ENCODE data around the gene GOLGA6A.
"Not testable (repeated sequence)": the region's sequence is repeated elsewhere in the genome, so short reads cannot be mapped to it uniquely, and the experiment has no call there.

GOLGA6A gene, protein sequence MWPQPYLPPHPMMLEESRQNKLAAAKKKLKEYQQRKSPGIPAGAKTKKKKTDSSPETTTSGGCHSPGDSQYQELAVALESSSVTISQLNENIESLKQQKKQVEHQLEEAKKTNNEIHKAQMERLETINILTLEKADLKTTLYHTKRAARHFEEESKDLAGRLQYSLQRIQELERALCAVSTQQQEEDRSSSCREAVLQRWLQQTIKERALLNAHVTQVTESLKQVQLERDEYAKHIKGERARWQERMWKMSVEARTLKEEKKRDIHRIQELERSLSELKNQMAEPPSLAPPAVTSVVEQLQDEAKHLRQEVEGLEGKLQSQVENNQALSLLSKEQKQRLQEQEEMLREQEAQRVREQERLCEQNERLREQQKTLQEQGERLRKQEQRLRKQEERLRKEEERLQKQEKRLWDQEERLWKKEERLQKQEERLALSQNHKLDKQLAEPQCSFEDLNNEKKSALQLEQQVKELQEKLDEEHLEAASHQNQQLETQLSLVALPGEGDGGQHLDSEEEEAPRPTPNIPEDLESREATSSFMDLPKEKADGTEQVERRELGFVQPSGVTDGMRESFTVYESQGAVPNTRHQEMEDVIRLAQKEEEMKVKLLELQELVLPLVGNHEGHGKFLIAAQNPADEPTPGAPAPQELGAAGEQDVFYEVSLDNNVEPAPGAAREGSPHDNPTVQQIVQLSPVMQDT

DNA sequence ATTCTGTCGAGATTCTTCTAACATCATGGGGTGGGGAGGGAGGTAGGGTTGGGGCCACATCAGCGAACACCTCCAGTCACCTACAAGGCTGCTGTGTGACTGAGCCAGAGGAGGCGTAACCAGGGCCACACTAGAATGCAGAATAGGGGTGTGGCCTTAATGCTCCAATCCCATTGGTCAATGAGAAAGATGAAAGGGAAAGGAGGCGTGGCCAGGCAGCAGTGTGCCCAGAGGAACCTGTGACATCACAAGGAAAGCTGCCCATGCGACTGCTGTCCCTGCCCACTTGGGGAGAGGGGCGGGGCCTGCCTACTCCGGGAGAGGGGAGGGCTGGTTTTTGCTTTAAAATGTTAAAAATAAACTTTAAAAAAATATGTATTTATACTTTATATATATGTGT, at the start of gene GOLGA6A:
Gene GOLGA6A (minus strand): TSS at position 101 of the 400 bp plus-strand sequence. CDS start 41 bp downstream, at position 60.
- not testable (repeated sequence) for DNase-seq

DNA sequence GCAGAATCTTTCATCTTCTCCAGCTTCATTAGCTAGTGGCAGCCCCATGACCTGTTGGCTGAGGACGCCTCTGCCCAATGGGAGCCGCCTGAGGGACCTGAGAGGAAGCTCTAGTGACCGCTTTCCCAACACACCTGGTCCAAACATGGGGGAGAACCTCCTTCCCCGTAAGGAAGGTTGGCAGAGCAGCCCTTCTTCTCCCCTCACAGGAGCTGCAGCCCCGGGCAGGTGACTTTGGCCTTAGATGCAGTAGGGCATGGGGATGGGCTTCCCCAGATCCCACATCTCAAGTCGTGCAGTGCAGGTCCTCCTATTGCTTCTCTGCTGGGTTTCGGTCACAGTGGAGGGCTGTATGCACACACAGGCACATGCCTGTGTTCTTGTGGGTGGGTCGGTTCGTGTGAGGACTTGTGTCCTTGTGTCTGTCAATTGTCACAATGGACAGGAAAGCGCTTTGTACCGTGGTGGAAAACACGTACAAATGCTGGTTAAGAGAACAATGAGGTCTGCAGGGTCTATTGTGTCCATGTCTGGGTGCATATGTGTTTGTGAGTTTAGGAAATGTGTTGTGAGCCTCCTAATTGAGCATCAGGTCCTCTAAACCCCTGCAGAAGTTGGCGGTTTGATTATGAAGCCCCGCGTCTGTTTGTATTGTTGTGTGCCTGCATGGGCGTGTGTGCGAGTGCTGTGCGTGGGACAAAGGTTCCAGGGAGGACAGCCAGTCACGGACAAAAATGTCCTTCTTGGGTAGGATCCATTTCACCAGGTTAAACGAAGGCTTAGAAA, 49.5 kb upstream of the GOLGA6A start:
- no peak for DNase-seq

DNA sequence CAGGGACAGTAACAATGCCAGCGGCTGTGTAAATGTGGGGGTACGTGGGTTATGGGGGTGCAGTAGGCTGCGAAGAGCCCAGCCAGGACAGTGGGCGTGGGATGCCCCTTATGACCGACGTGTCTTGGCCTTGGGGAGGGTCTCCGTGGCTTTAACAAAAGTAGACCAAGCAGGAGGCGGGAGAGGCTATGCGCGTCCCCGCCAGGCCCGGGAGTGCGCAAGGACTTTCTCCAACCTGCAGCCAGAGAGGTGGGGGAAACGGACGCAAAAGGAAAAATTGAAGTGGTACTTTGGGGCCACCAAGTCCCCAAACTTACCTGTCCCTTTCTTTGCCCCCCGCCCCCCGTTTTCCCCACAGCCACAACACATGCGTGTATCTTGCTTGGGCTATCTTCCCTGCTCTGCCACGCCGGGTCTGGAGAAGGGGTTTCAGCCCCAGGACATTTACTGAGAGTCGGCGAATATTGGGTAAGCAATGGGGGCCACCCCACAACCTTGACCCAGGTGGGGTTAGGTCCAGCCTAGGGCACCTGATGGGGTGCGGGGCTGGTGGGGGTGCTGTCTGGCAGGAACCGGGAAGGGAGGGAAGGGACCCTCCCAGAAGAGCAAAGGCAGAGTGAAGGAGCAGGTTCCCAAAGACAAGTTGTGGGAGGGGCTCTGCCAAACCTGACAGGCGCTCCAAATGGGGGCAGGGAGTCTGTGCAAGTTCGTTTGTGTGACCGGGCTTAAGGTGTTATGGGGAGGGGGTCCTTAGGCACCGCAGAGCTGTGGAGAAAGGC, 48.7 kb upstream of the GOLGA6A start:
- no peak for DNase-seq

DNA sequence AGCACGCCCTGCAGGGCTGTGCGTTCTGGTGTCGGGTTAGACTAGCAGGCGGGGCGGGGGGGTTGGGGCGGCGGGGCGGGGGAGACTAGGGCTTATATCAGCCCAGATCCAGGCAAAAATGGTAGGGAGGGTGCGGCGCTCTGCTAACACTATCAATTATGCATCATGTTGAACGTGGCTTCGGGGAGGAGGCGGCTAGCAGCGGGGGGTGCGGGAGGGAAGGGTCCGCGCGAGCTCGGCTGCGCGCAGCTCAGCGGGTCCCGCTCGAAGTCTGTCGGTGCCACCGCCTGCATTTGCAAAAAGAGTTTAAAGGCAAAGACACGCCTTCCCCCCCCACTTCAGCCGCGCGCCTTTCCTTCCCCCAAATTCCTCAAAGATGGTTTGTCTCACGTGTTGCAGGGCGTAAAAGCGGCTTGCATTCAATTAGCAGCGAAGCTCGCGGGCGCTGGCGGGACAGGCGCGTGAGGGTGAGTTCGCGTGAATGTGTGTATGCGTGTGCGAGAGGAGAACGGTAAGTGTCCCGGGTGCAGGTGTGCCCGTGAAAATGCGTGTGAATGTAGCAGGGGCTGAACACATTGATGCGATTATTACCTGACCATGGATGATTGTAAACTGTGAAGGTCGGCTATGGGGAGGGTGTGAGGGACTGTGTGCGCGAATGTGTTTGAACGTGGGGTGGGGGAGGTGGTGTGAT, 48.0 kb upstream of the GOLGA6A start, which contains the start of gene ISLR2:
Gene ISLR2 (plus strand): TSS at position 432 of the 694 bp plus-strand sequence. CDS start 2,169 bp downstream, outside the sequence.
- peak; percentile 36 for DNase-seq

DNA sequence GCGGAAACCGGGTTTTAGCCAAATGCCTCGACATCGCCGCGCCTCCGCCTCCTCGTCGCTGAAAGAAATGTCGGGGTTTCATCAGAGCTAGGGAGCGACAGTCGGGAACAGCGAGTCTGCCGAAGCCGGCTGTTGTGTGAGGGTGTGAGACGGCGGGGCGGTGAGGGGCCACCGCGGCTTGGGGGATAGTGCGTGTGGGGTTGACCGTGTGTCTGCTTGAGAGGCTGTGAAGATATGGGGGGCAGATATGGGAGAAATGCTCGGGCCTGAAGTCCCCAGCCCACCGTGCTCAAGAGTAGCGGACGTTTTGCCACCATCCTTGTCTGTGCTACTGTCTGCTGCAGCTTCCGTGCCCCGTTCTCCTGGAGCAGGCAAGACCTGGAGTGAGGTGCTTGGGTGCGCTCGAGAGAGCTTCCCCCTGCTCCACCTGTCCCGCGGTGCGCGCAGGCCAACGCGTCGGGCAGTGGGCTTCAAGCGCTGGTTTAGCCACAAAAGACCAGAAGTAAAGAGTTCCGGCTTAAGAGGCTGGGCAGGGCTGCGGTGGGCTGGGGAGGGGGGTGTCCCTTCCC, 47.3 kb upstream of the GOLGA6A start:
- DNase-seq, result no peak

DNA sequence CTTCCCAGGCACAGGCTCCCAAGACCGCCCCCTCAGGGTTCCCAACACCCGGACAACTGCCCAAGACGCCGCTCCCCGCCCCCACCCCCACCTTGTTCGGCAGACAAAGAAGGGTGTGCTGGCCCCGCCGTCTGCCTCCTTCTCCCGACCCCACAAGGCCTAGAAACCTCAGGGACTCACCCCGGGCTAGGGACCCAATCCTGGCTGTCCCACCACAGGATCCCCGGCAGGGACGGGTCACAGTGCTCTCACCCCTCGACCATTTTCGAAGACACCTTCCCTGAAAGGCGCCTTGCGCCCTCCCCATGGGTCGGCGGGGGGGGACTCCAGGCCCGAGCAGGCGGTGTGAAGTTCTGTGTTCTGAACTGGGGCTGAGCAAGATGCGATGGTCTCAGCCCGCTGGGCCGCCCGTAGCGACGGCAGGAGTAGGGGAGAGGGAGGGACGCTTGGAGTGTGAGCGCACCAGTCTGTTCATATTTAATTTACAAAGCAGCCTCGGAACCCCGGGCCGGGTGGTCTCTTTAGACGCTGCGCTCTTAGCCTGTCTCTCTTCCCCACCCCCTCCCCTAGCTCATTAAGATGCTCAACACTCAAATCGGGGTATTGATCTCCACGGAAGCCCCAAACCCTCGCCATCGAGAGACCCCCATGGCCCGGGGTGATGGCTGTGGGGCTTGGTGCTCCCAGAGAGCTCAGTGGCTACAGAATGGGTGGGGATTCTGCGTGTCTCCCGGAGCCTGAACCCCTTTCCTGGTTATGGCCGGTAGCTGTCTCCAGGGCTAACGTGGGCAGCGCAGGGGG, 46.6 kb upstream of the GOLGA6A start:
- no peak for DNase-seq

DNA sequence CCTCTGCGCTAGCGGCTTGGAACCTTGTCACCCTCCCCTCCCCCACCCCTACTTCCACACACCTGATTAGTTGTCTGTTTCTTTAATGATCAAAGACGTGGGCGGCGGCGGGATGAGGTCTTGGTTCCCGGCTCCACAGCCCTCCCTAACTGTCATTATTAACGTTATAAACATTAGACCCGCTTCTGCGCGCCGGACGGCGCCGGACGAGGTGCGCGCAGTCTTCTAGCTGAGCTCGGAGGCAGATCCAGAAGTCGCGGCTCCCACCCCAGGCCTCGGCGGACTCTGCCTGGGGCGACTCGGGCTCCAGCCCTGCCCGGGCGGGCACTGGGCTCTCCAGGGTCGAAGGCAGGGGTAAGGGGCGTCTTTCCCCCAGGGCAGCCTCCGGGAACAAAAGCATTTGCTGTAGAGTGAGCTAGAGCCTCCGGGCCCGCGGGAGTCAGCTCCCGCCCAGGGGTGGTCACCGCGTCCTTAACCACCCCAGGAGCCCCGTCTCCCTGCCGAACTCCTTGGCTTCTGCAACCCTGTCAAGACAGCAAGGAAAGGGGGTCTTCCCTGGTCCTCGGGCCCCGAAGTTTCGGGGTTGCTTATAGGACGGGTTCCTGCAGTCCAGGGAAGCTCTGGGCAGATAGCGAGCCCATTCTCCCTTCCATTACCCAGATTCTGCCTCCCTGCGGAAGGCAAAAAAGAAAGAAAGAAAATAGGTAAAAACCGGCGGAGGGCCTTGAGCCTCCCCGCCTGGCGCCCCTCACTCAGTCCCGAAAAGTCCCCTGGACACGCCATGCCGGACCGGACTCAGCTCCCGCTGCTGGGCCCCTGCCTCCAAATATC, 45.8 kb upstream of the GOLGA6A start:
- DNase-seq, result no peak

DNA sequence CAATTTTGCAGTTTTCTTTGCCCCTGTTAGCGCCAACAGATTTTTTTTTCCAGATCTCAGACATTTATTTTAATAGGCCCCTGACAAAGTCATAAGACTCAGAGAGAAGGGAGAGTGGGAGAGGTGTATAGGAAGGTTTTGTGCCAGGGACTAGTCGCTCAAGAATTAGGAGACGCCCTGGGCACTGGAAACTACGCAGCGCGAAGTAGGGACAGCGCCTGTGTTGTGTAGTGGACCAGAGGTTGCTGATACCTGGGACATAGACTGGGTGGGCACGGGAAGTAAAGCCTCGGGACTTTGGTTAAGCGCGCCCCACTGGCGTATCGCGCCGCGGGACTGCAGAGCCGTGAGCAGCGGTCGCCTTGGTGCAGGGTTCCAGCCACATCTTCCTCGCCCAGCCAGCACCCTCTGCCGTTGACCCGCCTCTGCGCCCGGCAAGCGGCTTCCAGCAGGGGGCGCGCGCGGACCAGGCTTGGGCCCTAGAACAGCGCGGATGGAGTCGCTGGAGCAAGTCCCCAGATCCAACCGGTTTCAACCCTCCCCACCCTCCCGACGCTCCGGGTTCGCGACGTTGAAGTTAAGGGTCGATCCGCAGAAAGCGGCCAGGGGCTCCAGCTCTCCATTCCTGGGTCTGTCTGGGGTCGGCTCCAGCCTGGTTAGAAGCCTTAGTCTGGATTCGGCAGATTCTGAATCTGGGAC, 45.1 kb upstream of the GOLGA6A start:
- peak; percentile 92 for DNase-seq

DNA sequence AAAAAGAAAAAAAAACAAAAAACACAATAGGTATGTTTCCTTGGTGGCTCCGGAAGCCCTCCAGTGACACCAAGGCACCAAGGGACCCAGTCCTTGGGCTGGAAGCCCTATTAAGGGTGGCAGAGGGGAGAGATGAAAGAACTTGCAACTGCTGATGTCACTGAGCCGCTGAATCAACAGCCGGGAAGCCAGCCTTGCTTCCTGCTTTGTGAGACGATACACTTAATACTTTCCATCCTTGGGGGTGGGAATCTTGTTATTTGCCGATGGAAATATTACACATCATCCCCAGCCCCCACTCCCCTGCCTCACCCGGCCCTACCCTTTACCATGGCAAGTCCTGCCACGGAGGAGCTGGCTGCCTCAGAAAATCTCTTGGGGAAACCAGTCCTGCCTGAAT, 42.4 kb upstream of the GOLGA6A start:
- DNase-seq, result no peak

DNA sequence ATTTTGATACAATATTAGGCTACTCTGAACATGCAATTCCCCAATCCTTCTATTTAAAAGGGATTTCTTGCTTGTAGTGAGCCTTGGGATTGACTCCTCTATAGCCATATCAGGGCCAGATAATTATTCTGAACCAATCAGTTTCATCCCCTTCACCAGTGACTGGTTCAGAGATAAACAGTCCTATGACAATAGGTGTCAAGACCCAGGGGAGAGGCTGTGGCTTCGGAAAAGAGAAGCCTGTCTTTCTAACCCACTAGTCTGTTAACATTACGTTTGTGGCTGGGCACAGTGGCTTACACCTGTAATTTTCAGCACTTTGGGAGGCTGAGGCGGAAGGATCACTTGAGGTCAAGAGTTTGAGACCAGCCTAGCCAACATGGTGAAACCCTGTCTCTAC, 41.8 kb upstream of the GOLGA6A start:
- no peak for DNase-seq

DNA sequence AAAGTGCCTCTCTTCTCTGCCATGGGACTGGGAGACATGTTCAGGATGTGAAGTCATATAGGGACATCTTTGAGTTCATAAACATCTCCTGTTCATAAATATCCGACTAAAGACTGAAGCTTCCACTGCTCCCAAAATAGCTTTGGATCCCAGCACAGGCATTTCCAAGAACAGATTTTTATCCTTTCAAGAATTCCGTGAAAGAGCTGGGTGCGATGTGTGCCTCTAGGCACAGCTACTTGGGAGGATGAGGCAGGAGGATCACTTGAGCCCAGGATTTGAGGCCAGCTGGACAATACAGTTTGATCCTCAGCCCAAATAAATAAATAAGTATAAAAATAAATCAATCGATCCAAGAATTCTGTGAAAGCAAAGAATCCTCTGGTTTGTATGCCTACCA, 41.3 kb upstream of the GOLGA6A start:
- no peak for DNase-seq

DNA sequence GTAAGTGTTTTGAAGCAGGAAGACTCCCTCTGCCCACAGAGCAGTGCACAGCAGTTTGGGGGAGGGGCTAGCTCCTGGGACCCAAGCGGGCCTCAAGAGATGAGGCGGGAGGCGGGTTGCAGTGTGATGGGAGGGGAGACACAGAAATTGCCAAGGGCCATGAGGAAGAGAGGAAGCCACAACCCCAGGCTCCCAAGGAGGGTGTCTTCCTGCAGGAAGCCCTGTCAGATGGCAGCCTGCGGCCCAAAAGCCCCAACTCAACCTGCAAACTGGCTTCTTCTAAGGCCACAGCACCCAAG, 40.7 kb upstream of the GOLGA6A start:
- peak; percentile 53 for DNase-seq

DNA sequence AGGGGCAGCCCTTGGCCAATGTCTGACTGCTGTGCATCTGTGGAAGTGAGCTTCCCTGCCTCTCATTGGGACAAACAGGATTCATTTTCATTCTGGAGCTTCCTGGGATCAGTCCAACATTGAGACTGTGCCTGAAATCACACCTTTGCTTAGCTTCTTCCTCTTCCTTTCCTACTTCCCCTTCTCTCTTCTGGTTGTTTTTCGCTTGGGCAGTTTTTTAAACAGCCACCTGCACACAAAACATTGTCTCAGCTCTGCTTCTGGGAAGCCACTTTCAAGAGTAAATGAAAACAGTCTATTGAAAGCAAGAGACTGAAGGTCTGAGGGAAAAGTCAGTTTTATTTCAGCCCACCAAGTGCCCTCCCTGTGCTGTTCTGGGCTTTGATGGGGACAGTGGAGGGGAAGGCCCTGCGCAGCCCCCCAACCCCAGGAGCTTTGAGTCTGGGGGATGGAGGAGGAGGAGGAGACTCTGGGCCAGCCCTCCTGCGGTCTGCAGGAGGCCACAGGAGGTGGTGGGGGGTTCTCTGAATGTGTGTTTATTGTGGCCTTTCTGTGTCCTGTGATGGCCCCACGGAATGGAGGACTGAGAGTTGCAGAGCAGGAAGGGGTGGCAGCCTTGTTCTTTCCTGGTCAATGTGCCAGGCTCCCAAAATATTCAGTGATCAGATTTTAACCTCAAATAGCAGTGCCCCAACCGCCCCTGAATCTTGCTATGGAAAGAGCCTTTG, 40.2 kb upstream of the GOLGA6A start:
- no peak for DNase-seq

DNA sequence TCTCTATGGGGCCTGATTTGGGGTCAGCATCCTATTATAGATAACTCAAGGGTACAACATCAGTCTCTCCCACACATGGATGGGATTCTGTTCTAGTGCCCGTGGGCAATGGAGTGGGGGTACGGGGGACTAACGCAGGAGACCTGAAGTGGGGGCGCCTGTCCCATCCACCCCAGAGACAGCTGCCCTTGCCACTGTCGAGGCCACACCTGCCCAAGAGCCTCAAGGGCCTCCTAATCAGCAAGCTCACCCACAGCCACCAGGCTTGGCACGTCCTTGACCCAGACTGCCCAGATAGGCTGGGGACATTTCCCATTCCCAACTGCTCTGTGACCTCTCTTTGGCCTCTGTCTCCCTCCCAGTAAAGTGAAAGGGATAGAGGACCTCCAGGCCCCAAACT, 39.5 kb upstream of the GOLGA6A start:
- no peak for DNase-seq

DNA sequence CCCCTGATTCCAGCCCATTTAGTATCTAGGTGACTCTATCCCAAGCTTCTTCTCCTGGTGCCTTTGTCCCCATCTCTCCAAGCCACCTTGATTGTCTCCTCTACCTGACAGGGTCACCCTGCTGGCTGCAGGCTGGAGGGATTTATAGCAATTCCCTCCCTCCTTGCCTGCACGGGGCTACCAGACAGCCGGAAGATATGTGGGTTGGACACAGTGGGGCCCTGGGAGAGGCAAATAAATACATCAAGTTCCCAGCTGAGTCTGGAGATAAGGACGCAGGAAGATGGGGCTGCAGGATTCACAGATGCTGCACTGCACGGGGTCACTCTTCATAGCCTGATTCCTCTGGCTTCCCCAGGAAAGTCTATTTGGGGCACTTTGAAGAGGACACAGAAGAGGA, 38.7 kb upstream of the GOLGA6A start:
- no peak for DNase-seq

DNA sequence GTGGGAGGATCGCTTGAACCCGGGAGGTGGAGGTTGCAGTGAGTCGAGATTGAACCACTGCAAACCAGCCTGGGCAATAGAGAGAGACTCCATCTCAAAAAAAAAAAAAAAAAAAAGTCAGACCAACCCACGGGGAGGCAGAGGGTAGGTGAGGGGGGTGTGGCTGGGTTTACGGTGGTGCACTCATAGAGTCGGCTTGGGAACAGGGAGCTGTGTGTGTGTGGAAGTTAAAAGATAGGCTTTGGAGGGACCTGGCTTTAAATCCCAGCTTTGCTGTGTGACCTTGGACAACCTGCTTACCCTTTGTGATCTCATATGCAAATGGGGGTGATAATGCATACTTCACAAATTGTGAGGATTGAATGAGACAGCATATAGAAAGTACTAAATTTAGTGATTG, 38.1 kb upstream of the GOLGA6A start:
- no peak for DNase-seq

DNA sequence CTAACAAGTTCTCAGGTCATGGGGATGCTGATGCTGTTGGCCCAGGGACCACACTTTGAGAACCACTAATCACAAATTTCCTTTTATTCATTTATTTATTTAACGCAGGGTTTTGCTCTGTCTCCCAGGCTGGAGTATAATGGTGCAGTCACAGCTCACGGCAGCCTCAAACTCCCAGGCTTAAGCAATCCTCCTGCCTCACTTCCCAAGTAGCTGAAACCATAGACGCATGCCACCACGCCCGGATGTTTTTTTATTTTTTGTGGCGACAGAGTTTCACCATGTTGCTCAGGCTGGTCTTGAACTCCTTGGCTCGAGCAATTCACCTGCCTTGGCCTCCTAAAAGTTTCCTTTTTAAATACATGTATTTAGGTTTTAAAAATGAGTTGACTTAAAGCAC, 27.4 kb upstream of the GOLGA6A start:
- DNase-seq, result no peak

DNA sequence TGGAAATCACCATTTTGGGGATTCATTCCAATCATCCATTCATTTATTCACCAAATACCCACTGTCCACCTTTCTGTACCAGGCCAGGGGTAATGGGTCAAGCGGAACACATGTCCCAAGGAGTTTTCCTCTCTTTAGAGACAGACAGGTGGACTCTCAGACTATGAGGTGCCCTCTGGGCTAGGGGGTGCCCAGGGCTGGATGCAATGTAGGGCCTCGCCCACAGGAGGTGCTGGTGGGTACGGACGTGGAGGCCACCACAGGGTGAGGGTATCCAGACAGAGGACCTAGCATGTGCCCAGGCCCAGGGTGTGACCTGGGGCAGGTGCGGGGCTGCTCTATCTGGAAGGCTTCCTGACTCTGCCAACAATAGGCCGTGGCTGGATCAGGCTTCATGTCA, 26.3 kb upstream of the GOLGA6A start:
- not testable (repeated sequence) for DNase-seq

DNA sequence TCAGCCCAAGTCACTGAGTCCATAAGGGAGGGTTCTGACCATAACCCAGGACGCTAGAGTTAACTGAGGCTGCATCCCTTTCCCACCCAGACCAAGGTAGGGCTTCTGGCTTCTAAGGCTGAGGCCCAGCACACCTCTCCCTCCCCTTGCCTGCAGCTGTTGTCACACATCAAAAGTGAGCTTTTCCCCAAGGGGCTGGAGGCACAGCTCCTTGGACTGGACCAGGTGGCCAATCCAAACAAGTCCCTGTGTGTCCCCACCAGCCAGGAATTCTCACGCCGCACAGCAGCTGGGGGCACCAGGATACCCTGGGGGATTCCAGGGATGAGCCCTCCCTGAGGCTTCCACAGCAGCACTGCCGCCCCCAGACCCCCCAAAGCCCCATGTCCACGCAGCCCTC, 25.8 kb upstream of the GOLGA6A start:
- DNase-seq, result no peak

All from hematopoietic multipotent progenitor cell treated with erythropoietin and hydrocortisone succinate and interleukin-3 and kit ligand, for 4 days (in vitro differentiated cells).